GM11168 (cell line): ENCODE results near the gene CHAF1A.

ENCODE experiments used
- in situ Hi-C: fragments of 300-500 bp; cut with MboI; formaldehyde crosslinking; loops from one replicate; pipeline ENCODE4 v1.12.0; 2022; ENCODE audit warnings: low sequenced_read_pairs; ENCODE audit not compliant: unreplicated experiment

The CHAF1A gene

GRCh38 chr19:4378886-4379285 lies 23.6 kb upstream of the CHAF1A start:
- in situ Hi-C loops, result no loop called here

DNA sequence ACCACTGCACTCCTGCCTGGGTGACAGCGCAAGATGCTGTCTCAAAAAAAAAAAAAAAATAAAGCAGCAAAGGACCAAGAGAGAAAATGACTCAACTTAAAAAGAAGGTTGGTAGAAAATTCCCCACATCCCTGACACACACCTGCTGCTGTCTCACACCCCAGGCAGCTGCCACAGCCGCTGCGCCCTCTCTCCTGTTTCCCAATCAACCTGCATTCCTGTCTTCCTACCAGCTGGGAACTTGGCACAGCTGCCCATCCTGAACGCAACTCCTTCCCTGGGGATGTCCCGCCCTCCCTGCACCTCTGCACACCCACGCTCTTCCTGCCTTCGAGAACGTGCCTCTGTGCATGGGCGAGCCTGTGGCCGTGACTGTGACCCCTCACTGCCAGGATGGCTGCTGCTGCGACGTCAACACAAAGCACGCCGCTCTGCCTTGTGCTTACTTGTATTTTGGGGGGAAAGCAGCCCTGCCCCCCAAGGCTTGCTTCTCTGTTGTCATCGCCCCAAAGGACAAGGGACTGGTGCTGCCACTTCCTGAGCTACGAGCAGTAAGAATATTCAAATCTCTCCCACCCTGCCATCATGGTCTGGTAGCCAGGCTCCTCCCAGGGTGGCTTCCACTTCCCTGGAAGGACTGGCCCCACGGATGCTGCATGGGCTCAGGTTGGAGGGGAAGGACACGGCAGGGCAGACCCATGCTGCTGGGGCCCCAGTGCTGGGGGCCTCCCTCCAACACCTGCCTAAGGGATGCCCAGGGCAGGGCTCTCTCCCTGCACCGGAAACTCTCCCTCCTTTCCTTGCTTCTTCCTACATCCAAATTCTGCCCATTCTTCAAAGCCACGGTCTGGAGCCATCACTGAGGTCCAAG lies 22.8 kb upstream of the CHAF1A start:
- in situ Hi-C loops, result no loop called here

DNA sequence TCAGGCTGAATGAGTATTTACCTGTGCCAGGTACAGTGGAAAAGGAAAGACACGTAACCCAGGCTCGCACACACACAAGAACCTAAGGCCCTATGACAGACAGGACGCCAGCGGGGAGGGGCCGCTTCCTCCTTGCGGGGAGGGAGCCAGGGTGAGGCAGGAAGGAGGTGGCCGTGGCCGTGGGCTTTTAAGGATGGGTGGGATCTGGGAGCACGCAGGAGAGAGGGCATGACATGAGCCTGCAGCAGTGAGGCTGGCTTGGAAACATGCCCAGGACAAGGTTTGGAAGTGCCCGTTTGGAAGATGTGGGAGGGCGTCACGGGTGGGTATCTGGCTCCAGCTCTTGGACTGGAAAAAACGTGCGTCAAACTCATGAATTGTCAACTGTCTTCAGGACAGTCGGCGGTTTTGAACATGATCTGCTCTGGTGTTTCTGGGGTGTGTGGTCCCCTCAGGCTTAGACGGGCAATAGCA lies 22.1 kb upstream of the CHAF1A start:
- in situ Hi-C loops, result no loop called here

DNA sequence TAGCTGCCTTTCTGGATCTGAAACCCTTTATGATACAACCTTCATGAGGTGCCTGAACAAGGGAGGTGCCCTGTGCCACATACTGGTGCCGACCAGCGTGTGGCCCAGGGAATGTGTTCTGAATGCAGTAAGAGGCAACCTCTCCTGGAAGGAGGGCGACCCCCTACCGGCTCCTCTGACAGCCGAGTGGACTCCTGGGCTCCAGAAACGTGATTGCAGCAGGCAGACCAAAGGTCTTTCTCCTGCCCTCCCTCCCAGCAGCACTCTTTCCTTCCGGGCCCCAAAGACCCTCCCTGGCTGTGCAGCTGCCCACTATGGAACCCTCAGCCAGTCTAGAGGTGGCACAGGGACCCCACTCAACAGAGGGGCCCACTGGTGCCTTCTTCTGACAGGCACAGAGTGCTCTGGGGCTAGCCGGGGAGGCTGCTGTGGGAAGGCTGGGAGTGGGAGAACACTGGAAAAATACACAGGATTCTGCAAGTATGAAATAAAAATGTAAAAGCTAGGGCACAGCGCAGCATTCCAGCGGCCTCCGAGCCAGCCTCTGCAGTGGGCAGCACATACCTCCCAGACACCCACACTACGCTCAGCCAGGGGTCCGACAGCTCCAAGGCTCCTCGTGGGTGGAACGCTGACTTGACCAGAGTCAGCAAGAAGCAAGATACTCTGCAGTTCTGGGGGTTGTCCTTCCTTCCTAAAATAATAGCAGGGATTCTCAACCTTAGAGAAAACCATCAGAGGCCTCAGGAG lies 17.0 kb upstream of the CHAF1A start:
- in situ Hi-C loops, result no loop called here

- in situ Hi-C loops, result no loop called here
Observed at GRCh38 chr19:4386041-4386782, 16.2 kb upstream of the CHAF1A start.

DNA sequence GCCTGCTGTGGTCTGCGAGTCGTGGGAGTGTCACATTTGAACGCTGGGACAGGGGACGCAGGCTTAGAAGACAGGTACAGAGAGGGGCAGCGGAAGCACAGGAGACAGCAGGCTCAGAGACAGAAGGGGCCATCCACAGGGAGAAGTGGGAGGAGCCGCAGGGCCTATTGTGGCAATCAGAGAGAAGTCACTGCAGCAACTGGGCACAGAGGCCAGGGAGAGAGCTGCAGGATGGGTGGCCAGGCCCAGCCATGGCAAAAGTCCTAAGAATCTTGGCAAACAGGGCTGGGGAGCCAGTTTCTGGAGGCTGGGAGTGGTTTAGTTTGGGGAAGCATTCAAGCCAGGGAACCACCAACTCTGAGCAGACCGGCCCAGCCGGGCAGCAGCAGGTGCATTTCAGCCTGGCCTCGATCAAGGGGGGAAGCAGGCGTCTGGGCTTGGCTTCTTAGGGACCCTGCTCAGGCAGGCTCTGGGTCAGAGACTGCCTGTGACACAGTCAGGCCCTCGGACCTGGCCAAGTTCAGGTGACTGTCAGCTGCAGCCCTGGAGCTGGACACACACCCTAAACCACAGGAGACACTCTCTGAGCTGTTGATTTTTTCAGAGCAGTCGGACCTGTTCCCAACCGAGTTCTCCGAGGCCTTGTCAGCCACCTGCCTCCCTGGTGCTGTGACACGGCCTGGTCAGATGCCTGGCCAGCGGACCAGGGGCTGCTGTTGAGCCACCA lies 13.9 kb upstream of the CHAF1A start:
- in situ Hi-C loops, result no loop called here

- in situ Hi-C loops, result no loop called here
Observed at GRCh38 chr19:4389064-4389375, 13.4 kb upstream of the CHAF1A start.

DNA sequence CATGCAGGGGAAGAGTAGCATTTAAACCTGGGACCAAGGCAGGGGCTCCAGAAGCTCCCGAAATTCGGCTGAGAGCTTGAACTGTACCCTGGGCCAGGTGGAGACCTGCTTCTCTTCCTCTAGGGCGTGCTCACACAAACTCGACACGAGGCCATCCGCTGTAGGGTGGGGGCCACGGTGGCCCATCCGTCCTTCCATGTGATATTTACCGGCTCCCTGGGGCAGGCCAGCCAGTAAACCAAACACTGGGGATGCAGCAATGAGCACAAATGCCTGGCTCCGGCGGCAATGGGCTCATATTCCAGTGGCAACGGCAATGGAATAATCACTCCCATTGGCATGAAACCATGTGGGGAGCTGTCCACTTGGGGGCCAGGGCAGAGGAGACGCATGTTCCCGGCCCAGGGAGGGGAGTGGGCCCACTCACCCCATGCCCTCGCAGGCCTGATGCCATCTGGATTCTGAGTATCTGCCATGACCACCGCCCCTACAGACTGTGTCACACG lies 12.9 kb upstream of the CHAF1A start:
- in situ Hi-C loops, result no loop called here

- in situ Hi-C loops, result no loop called here
Observed at GRCh38 chr19:4390017-4390566, 12.3 kb upstream of the CHAF1A start.

DNA sequence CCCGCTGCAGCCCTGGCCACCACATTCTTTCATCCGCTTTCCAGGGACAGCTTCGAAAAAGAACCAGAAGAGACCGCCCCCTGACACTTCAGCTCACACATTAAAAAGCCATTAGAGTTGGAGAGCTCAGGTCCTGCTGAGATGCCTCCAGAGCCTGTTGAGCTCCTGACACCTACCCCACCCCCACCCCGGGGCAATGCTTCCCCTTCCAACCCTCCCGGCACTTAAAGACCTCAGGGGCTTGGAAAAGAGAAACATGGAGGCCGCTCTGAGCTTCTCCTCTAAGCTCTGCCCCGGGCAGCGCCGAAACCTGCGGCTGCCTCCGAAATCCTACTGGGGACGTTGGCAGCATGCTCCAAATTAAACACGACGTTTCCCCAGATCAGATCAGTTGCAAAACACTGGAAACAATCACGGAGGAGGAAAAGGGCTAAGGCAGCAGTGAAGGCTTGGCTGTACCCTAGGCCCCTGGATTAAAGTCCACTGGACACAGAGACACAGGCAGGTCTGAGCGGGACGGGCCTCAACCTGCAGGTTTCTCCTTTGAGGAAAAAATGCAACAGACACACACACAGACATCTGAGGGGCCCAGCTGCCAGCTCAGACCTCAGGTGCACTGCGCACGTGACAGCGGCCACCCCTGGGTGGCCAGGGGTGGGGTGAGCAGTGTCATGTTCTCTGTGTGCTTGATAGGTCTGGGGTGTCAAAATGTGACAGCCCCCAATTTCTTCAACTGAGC lies 11.7 kb upstream of the CHAF1A start:
- in situ Hi-C loops, result no loop called here

DNA sequence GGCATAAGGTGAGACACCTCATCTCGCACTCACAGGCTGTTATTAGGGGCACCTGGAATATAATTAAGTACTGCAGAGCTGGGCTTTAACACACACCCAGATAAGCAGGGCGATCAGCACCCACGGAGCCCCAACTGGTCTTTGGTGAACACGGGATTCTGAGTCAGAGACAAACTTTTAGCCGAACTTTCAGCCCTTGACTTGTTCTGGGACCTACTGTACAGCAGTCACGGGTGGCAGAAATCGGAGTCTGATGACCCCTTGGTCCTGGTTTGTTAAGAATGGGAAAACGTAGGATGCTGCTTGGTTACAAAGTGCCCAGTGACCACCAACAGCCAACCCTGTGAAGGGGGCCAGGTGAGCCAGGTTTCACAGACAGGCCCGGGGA lies 11.1 kb upstream of the CHAF1A start:
- in situ Hi-C loops, result no loop called here

GRCh38 chr19:4391701-4392483 lies 10.5 kb upstream of the CHAF1A start:
- in situ Hi-C loops, result no loop called here

- in situ Hi-C loops, result no loop called here
Observed at GRCh38 chr19:4393947-4394590, 8.4 kb upstream of the CHAF1A start.

DNA sequence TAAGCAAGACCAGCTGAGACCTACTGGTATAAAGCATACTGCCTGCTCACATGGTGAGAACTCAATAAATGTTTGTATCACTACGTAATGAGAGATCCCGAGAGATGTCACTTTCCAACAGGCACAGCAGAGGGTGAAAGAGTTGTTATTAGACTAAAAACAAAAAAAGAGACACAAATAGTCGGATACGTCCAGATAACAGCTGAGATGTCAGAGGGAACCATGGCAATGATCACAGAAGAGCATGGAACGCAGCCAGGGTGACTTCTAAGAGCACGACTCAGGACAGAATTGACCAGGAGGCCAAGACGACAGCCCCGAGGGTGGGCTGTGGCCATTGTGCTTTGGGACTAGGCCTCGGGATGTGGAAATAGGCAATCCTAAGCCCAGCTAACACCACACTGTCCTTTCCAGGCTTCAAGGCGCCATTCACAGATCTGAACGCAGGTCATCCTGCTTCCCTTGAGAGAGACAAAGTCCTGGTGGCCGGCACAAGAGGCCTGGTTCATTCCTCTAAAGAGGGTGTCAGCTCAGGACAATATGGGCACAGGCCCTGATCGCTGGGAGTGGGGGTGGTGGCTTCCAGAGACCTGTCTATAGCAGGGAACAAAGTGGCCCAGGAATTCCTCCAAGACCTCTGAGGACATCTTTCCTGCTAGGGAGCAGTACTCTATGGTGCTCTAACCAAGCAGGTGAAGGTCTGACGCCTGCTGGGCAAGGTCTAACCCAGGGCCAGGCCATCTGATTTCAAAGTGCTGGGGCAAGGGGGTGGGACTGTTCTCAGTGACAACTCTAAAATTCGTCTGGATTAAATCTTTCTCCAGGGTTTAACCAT lies 5.3 kb upstream of the CHAF1A start:
- in situ Hi-C loops, result no loop called here

DNA sequence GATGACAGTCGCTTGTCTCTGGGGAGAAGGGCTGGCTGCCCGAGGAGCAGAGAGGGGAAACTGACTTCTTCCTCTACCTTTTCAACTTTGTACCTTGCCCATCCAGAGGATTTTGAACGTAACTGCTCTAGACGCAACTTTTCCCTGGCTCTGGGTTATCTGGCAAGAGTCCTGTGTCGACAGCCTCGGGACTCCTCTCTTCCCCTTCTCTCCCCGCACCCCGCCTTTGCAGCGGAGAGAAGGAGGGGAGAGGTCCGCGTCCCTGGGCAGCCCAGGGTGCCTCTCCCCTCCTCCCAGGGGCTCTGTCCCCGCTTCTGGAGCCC lies 2.7 kb upstream of the CHAF1A start:
- in situ Hi-C loops, result no loop called here

GRCh38 chr19:4400135-4400936 lies 2.1 kb upstream of the CHAF1A start, which contains the start of gene SH3GL1:
Gene SH3GL1, minus strand, starts transcription at chr19:4400547. Its CDS starts 179 bp downstream, at chr19:4400368.
- in situ Hi-C loops, result no loop called here
